GM20000 (cell line): ENCODE results near the gene IL2RA.
"Not testable (repeated sequence)": the region's sequence is repeated elsewhere in the genome, so short reads cannot be mapped to it uniquely, and the experiment has no call there.

Source experiments
- DNase-seq: peaks from one replicate; pipeline ENCODE4 v3.0.0; 2012; ENCODE audit warnings: low spot score
- TF ChIP-seq, protein P1 (sequence below): IDR thresholded peaks from 2 replicates; pipeline ENCODE4 v1.5.1; 2012; ENCODE audit warnings: mild to moderate bottlenecking, control low read depth; ENCODE audit errors: extremely low read depth, missing control alignments

The IL2RA gene

DNA sequence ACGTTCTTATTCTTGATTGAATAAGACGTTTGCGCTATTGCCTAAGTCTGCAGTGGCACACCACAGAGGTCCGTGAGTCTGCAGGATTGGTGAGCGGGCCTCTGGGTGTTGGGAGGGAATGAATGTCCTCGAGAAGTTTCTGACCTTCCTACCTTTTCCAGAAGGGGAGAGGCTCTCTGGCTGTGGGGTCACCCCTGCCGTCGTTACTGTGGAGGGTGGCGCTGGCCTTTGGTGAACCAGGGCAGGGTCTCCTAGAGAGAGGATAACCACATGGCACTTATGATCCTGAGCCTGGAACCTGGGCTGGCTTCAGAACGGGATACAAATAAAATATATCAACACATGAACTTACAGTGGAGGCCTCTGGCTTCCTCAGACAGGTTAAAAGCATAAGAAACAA is 98.6 kb downstream of the IL2RA start:
- TF ChIP-seq, protein P1, sequence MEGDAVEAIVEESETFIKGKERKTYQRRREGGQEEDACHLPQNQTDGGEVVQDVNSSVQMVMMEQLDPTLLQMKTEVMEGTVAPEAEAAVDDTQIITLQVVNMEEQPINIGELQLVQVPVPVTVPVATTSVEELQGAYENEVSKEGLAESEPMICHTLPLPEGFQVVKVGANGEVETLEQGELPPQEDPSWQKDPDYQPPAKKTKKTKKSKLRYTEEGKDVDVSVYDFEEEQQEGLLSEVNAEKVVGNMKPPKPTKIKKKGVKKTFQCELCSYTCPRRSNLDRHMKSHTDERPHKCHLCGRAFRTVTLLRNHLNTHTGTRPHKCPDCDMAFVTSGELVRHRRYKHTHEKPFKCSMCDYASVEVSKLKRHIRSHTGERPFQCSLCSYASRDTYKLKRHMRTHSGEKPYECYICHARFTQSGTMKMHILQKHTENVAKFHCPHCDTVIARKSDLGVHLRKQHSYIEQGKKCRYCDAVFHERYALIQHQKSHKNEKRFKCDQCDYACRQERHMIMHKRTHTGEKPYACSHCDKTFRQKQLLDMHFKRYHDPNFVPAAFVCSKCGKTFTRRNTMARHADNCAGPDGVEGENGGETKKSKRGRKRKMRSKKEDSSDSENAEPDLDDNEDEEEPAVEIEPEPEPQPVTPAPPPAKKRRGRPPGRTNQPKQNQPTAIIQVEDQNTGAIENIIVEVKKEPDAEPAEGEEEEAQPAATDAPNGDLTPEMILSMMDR: no peak
- DNase-seq: no peak

DNA sequence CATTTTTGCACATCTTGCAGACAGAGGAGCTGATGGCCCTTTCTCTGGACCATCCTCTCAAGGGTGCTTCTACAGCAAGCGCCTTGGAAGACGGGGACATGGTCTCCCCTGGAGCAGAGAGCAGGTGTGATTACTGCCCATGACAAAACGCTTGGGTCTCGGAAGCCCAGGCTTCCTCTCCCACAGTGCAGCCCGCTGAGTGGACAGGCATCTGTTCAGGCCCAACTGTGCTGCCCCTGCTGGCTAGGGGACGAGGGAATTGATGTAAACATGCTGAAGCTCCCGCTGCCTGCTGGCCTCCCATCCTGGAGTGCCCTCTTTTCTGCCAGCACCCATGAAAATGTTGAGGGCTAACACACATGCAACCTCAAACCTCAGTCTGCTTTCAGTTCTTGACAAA is 99.1 kb downstream of the IL2RA start:
- TF ChIP-seq, protein P1: no peak

DNA sequence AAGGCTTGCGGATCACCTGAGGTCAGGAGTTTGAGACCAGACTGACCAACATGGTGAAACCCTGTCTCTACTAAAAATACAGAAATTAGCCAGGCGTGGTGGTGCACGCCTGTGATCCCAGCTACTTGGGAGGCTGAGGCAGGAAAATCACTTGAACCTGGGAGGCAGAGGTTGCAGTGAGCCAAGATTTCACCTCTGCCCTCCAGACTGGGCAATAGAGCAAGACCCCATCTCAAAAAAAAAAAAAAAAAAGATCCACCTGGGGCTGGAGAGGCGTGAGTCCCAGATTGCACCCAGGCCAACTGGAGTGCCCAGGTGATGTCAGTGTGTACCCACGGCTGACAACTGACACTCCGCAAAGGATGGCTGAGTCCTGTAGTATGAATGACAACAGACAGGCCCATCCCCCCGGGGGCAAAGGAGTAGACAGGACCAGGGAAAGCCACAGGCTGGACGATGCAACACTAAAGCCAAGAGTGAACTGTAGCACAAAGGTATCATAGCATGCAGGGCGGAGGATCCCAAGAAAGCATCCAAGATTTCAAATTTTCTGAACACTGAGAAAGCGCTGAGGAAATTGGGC is 99.7 kb downstream of the IL2RA start:
- DNase-seq: not testable (repeated sequence)

More for the DNA sequence above, 99.1 kb downstream of the IL2RA start:
- DNase-seq: no peak

DNA sequence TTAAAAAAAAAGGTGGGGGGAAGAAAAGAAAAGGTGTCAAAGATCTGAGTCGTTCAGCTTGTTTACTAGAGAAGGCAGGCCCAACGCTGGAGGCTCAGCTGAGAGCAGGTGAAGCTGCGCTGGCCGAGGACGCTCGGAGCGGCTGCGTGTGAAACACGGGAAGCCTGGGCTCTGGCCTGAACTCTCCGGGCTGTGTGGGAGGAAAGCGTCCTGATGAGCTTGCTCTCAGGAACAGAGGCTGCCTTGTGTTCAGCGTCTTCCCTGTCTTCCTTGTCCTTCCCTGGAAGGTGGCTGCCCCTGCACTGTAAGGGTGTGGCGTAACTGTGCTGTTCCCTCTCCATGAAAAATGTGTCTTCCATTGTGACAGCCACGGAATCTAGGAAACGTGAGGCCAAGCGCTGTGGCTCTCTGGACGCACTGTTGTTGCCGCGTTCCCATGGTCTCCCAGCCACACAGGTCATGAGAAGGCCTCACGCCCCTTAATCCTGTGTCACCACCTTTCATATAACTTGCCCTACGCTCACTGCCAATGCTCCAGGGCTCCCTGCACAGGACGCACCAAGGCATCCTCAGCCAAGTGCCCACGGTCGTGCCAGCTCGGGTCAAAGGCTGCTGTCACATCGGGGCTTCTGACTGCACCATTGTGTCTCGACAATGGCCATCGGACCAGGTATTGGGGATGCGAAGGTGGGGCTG is 100.6 kb downstream of the IL2RA start:
- no peak for DNase-seq
- TF ChIP-seq, protein P1: no peak

DNA sequence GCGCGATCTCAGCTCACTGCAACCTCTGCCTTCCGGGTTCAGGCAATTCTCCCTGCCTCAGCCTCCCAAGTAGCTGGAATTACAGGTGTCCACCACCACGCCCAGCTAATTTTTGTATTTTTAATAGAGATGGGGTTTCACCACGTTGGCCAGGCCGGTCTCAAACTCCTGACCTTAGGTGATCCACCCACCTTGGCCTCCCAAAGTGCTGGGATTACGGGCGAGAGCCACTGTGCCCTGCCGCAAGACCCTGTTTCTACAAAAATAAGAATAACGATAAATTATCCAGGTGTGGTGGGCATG is 101.2 kb downstream of the IL2RA start:
- not testable (repeated sequence) for DNase-seq
